SK-N-SH (cell line): ENCODE measurements around the gene SPOCK1. TPM values are rescaled to one million over a fixed set of nuclear protein-coding genes. Genes with fewer than 3 reads are reported as not detected.

Experiments used
- CTCF ChIA-PET: fragments of 300-600, 350-600 bp; formaldehyde crosslinking; extraction: SDS; loops from one replicate; lab custom pipeline; 2021; lab: Yijun Ruan, JAX
- POLR2A ChIA-PET: fragments of 350-600 bp; sonication (Branson Sonifier 250); formaldehyde crosslinking; extraction: SDS; loops from one replicate; lab custom pipeline; 2020; ENCODE audit warnings: antibody characterized with exemption, inconsistent platforms; lab: Yijun Ruan, JAX
- DNase-seq: peaks from one replicate; pipeline ENCODE4 v3.0.0; 2012
- H2AFZ ChIP-seq: fragments of 200-600 bp; sonication (generic); 2 replicates; pipeline ENCODE4 v1.8.1; 2016; ENCODE audit warnings: antibody characterized with exemption, mild to moderate bottlenecking, low read depth
- H3F3A ChIP-seq: fragments of 200-600 bp; sonication (generic); replicated peaks from 2 replicates; pipeline ENCODE3; 2016; ENCODE audit warnings: antibody characterized with exemption, mild to moderate bottlenecking; ENCODE audit not compliant: insufficient read depth
- H3K27ac ChIP-seq, 2 experiments: fragments of 200-500 bp in 1 of 2; fragments of 200-600 bp in 1 of 2; sonication (Bioruptor generic) in 1 of 2; sonication (generic), shearing (Covaris generic) in 1 of 2; 2 replicates each; pipeline versions ENCODE4 v1.5.1 to v1.6.1; 2014 to 2016; ENCODE audit warnings: low read depth in 2 of 2, inconsistent platforms in 1 of 2, low read length in 1 of 2, mild to moderate bottlenecking in 1 of 2, mixed read lengths in 1 of 2
- H3K27me3 ChIP-seq: fragments of 200-600 bp; sonication (generic), shearing (Covaris generic); 2 replicates; pipeline ENCODE4 v1.6.1; 2016; ENCODE audit warnings: mixed run types; ENCODE audit not compliant: insufficient read depth
- H3K36me3 ChIP-seq, 2 experiments: fragments of 200-500 bp in 1 of 2; fragments of 200-600 bp in 1 of 2; sonication (Bioruptor generic) in 1 of 2; sonication (generic) in 1 of 2; replicated peaks in 1 of 2; 2 replicates each; pipeline versions ENCODE3 to v1.5.1; 2014 to 2016; ENCODE audit warnings: low read length in 1 of 2, mild to moderate bottlenecking in 1 of 2; ENCODE audit not compliant: insufficient read depth in 2 of 2, control insufficient read depth in 1 of 2
- H3K4me1 ChIP-seq, 2 experiments: fragments of 200-500 bp in 1 of 2; fragments of 200-600 bp in 1 of 2; sonication (Bioruptor generic) in 1 of 2; sonication (generic), shearing (Covaris generic) in 1 of 2; 2 replicates each; pipeline versions ENCODE4 v1.5.1 to v1.6.1; 2014 to 2016; ENCODE audit warnings: low read depth in 1 of 2, low read length in 1 of 2, mixed run types in 1 of 2; ENCODE audit not compliant: insufficient read depth in 2 of 2, control insufficient read depth in 1 of 2
- H3K4me2 ChIP-seq: fragments of 200-600 bp; sonication (generic), shearing (Covaris generic); 2 replicates; pipeline ENCODE4 v1.6.1; 2017; ENCODE audit warnings: mixed run types
- H3K4me3 ChIP-seq, 2 experiments: fragments of 200-500 bp in 1 of 2; fragments of 200-600 bp in 1 of 2; sonication (Bioruptor generic) in 1 of 2; sonication (generic), shearing (Covaris generic) in 1 of 2; 2 replicates each; pipeline versions ENCODE4 v1.5.1 to v1.8.1; 2014 to 2016; ENCODE audit warnings: low read depth in 2 of 2, inconsistent platforms in 1 of 2, low read length in 1 of 2, mild to moderate bottlenecking in 1 of 2, mixed read lengths in 1 of 2, moderate library complexity in 1 of 2
- H3K79me2 ChIP-seq: fragments of 200-600 bp; sonication (generic); 2 replicates; pipeline ENCODE4 v1.8.1; 2017; ENCODE audit warnings: mild to moderate bottlenecking; ENCODE audit not compliant: insufficient read depth
- H3K9ac ChIP-seq: fragments of 200-600 bp; sonication (generic); 2 replicates; pipeline ENCODE4 v1.6.1; 2017; ENCODE audit warnings: mixed run types
- H3K9me2 ChIP-seq: fragments of 200-600 bp; sonication (generic); 2 replicates; pipeline ENCODE4 v1.6.1; 2017; ENCODE audit warnings: mixed run types
- H3K9me3 ChIP-seq: fragments of 200-600 bp; sonication (generic); 2 replicates; pipeline ENCODE4 v1.6.1; 2017; ENCODE audit warnings: mixed run types, mild to moderate bottlenecking, moderate library complexity
- H4K20me1 ChIP-seq: fragments of 200-600 bp; sonication (generic); 2 replicates; pipeline ENCODE4 v1.6.1; 2017; ENCODE audit warnings: mild to moderate bottlenecking, mixed run types; ENCODE audit not compliant: insufficient read depth
- FOXJ3 ChIP-seq: sonication (generic); formaldehyde crosslinking; IDR thresholded peaks from 2 replicates; pipeline ENCODE4 v1.5.1; 2020; ENCODE audit warnings: mild to moderate bottlenecking, missing genetic modification reagents
- FOXM1 ChIP-seq: IDR thresholded peaks from 2 replicates; pipeline ENCODE4 v1.4.0; 2012; ENCODE audit warnings: low read depth, mild to moderate bottlenecking
- GATA2 ChIP-seq: sonication (generic); formaldehyde crosslinking; IDR thresholded peaks from 2 replicates; pipeline ENCODE4 v1.5.0; 2020; ENCODE audit warnings: mild to moderate bottlenecking, missing genetic modification reagents
- JUND ChIP-seq: IDR thresholded peaks from 2 replicates; pipeline ENCODE4 v1.4.0; 2012
- MXI1 ChIP-seq: IDR thresholded peaks from 2 replicates; pipeline ENCODE4 v1.6.1; 2012; ENCODE audit warnings: mild to moderate bottlenecking, low read depth, low read length, improper control_type of control experiment
- NFIC ChIP-seq: IDR thresholded peaks from 2 replicates; pipeline ENCODE4 v1.4.0; 2012; ENCODE audit warnings: borderline replicate concordance
- POLR2AphosphoS5 ChIP-seq: IDR thresholded peaks from 2 replicates; pipeline ENCODE4 v1.6.1; 2012; ENCODE audit warnings: low read depth, low read length
- RCOR1 ChIP-seq: fragments of 150-350 bp; IDR thresholded peaks from 2 replicates; pipeline ENCODE4 v1.6.1; 2017; ENCODE audit warnings: antibody characterized with exemption, low read length
- RFX5 ChIP-seq: IDR thresholded peaks from 2 replicates; pipeline ENCODE4 v1.6.1; 2012; ENCODE audit warnings: mild to moderate bottlenecking, improper control_type of control experiment, low read length
- TEAD4 ChIP-seq: IDR thresholded peaks from 2 replicates; pipeline ENCODE4 v1.4.0; 2012; ENCODE audit warnings: mild to moderate bottlenecking, borderline replicate concordance; ENCODE audit not compliant: insufficient read depth
- USF2 ChIP-seq: fragments of 150-350 bp; IDR thresholded peaks from 2 replicates; pipeline ENCODE4 v1.6.1; 2017; ENCODE audit warnings: antibody characterized with exemption, low read length, low read depth, borderline replicate concordance
- YY1 ChIP-seq: IDR thresholded peaks from 2 replicates; pipeline ENCODE4 v1.4.0; 2012; ENCODE audit warnings: low read depth, mild to moderate bottlenecking
- polyA plus RNA-seq, 3 experiments: library from polyadenylated mRNA; depleted of rRNA; stranded (reverse); fragments of >200 nt; gene quantifications; 2 replicates each; pipeline ENCODE4 v1.2.3, GENCODE V29; 2012
- TF ChIP-seq, protein P1 (sequence below): IDR thresholded peaks from 2 replicates; pipeline ENCODE4 v1.4.0; 2012; ENCODE audit warnings: low read depth, borderline replicate concordance
- TF ChIP-seq, protein P2 (sequence below): IDR thresholded peaks from 2 replicates; pipeline ENCODE4 v1.6.1; 2012; ENCODE audit warnings: mild to moderate bottlenecking, low read depth, low read length, moderate library complexity
- TF ChIP-seq, protein P3 (sequence below): IDR thresholded peaks from 2 replicates; pipeline ENCODE4 v1.4.0; 2012; ENCODE audit warnings: low read depth

Gene SPOCK1
- polyA plus RNA-seq, 1 of the 3 experiments (the other 2 are of a cell fraction), result 11.3 TPM

GRCh38 chr5:136927571-136927970 lies 571.6 kb downstream of the SPOCK1 start:
- Histone ChIP-seq H3K79me2 (no peaks in the 10 kb centered on the region), H3K36me3 (no peaks in the 10 kb centered on the region), H3K9ac (no peak overlapping the region), H2AFZ (no peak overlapping the region), H3K9me3 (no peaks in the 10 kb centered on the region), H3K4me3 (no peak overlapping the region), H3K4me2 (no peak overlapping the region), H3K27me3 (no peaks in the 10 kb centered on the region), H3K27ac (no peak overlapping the region), H3K9me2 (no peaks in the 10 kb centered on the region), H3F3A (no peaks in the 10 kb centered on the region), H3K4me1 (no peaks in the 10 kb centered on the region), H4K20me1 (no peaks in the 10 kb centered on the region)
- ChIA-PET CTCF (no interaction called here), POLR2A (no interaction called here)
- no peak for DNase-seq
- TF ChIP-seq, protein P1, sequence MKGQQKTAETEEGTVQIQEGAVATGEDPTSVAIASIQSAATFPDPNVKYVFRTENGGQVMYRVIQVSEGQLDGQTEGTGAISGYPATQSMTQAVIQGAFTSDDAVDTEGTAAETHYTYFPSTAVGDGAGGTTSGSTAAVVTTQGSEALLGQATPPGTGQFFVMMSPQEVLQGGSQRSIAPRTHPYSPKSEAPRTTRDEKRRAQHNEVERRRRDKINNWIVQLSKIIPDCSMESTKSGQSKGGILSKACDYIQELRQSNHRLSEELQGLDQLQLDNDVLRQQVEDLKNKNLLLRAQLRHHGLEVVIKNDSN, result no peak
- TF ChIP-seq JUND, result no peak
- no peak for TF ChIP-seq YY1
- TF ChIP-seq FOXJ3, result no peak
- no peak for TF ChIP-seq POLR2AphosphoS5
- TF ChIP-seq RCOR1, result no peak
- TF ChIP-seq MXI1, result no peak
- TF ChIP-seq NFIC, result no peak
- no peak for TF ChIP-seq TEAD4
- no peak for TF ChIP-seq RFX5
- TF ChIP-seq, protein P2, sequence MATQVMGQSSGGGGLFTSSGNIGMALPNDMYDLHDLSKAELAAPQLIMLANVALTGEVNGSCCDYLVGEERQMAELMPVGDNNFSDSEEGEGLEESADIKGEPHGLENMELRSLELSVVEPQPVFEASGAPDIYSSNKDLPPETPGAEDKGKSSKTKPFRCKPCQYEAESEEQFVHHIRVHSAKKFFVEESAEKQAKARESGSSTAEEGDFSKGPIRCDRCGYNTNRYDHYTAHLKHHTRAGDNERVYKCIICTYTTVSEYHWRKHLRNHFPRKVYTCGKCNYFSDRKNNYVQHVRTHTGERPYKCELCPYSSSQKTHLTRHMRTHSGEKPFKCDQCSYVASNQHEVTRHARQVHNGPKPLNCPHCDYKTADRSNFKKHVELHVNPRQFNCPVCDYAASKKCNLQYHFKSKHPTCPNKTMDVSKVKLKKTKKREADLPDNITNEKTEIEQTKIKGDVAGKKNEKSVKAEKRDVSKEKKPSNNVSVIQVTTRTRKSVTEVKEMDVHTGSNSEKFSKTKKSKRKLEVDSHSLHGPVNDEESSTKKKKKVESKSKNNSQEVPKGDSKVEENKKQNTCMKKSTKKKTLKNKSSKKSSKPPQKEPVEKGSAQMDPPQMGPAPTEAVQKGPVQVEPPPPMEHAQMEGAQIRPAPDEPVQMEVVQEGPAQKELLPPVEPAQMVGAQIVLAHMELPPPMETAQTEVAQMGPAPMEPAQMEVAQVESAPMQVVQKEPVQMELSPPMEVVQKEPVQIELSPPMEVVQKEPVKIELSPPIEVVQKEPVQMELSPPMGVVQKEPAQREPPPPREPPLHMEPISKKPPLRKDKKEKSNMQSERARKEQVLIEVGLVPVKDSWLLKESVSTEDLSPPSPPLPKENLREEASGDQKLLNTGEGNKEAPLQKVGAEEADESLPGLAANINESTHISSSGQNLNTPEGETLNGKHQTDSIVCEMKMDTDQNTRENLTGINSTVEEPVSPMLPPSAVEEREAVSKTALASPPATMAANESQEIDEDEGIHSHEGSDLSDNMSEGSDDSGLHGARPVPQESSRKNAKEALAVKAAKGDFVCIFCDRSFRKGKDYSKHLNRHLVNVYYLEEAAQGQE, result no peak
- TF ChIP-seq, protein P3, sequence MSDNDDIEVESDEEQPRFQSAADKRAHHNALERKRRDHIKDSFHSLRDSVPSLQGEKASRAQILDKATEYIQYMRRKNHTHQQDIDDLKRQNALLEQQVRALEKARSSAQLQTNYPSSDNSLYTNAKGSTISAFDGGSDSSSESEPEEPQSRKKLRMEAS, result no peak
- no peak for TF ChIP-seq USF2
- no peak for TF ChIP-seq GATA2
- TF ChIP-seq FOXM1, result no peak
